Activated naive CD8-positive, alpha-beta T cell (primary cell): ENCODE results near the gene TMEM63B.

Source experiments
- H3K27ac Mint-ChIP-seq: one replicate; pipeline ENCODE4 v1.8.0; 2021; ENCODE audit warnings: mixed read lengths
- H3K27me3 Mint-ChIP-seq: one replicate; pipeline ENCODE4 v1.8.0; 2021; ENCODE audit warnings: mixed read lengths
- H3K36me3 Mint-ChIP-seq: one replicate; pipeline ENCODE4 v1.8.0; 2021; ENCODE audit warnings: mixed read lengths
- H3K4me1 Mint-ChIP-seq: one replicate; pipeline ENCODE4 v1.8.0; 2021; ENCODE audit warnings: low read depth, mixed read lengths
- H3K4me3 Mint-ChIP-seq: one replicate; pipeline ENCODE4 v1.8.0; 2021; ENCODE audit warnings: mild to moderate bottlenecking, mixed read lengths
- H3K9me3 Mint-ChIP-seq: one replicate; pipeline ENCODE4 v1.8.0; 2021; ENCODE audit warnings: low read depth, mixed read lengths

TMEM63B gene

GRCh38 chr6:44127186-44128019, at the start of gene TMEM63B, which contains the start of gene MRPL14:
TMEM63B (plus strand) TSS chr6:44127554; CDS start chr6:44134585, 7,031 bp downstream.
MRPL14 (minus strand) TSS chr6:44127452; CDS start chr6:44116611, 10,841 bp downstream.
- H3K4me1 Mint-ChIP-seq: peaks cover 51% of the 10 kb centered on the region
- H3K27ac Mint-ChIP-seq: peak within 1 kb of the TSS; percentile 94
- peaks cover 6% of the 10 kb centered on the region for H3K36me3 Mint-ChIP-seq
- H3K27me3 Mint-ChIP-seq: no peaks in the 10 kb centered on the region
- H3K9me3 Mint-ChIP-seq: no peaks in the 10 kb centered on the region
- peak within 1 kb of the TSS; percentile 88 for H3K4me3 Mint-ChIP-seq

- H3K27me3 Mint-ChIP-seq: peaks cover 7% of the 10 kb centered on the region
- H3K27ac Mint-ChIP-seq: no peak overlapping the region
- no peaks in the 10 kb centered on the region for H3K9me3 Mint-ChIP-seq
- H3K4me3 Mint-ChIP-seq: no peak overlapping the region
- H3K36me3 Mint-ChIP-seq: no peaks in the 10 kb centered on the region
- peaks cover 12% of the 10 kb centered on the region for H3K4me1 Mint-ChIP-seq
Measured at GRCh38 chr6:44078219-44078826, 49.0 kb upstream of the TMEM63B start.

GRCh38 chr6:44078827-44079671, 48.3 kb upstream of the TMEM63B start:
- H3K27me3 Mint-ChIP-seq: peaks cover 7% of the 10 kb centered on the region
- H3K36me3 Mint-ChIP-seq: no peaks in the 10 kb centered on the region
- no peak overlapping the region for H3K4me3 Mint-ChIP-seq
- H3K4me1 Mint-ChIP-seq: peaks cover 7% of the 10 kb centered on the region
- H3K9me3 Mint-ChIP-seq: no peaks in the 10 kb centered on the region
- no peak overlapping the region for H3K27ac Mint-ChIP-seq

GRCh38 chr6:44079672-44080071, 47.7 kb upstream of the TMEM63B start:
- H3K4me1 Mint-ChIP-seq: peaks cover under 1% of the 10 kb centered on the region
- no peaks in the 10 kb centered on the region for H3K9me3 Mint-ChIP-seq
- peaks cover 7% of the 10 kb centered on the region for H3K27me3 Mint-ChIP-seq
- H3K27ac Mint-ChIP-seq: no peak overlapping the region
- no peak overlapping the region for H3K4me3 Mint-ChIP-seq
- no peaks in the 10 kb centered on the region for H3K36me3 Mint-ChIP-seq

- H3K4me1 Mint-ChIP-seq: no peaks in the 10 kb centered on the region
- no peaks in the 10 kb centered on the region for H3K9me3 Mint-ChIP-seq
- H3K27me3 Mint-ChIP-seq: peaks cover 7% of the 10 kb centered on the region
- H3K4me3 Mint-ChIP-seq: no peak overlapping the region
- H3K27ac Mint-ChIP-seq: no peak overlapping the region
- H3K36me3 Mint-ChIP-seq: no peaks in the 10 kb centered on the region
Measured at GRCh38 chr6:44080561-44081521, 46.5 kb upstream of the TMEM63B start.

GRCh38 chr6:44081753-44082152, 45.6 kb upstream of the TMEM63B start:
- Mint-ChIP-seq H3K27ac (no peak overlapping the region), H3K36me3 (no peaks in the 10 kb centered on the region), H3K27me3 (peaks cover 7% of the 10 kb centered on the region), H3K4me1 (no peaks in the 10 kb centered on the region), H3K9me3 (no peaks in the 10 kb centered on the region), H3K4me3 (no peak overlapping the region)

- Mint-ChIP-seq H3K27ac (no peak overlapping the region), H3K4me1 (no peaks in the 10 kb centered on the region)
Measured at GRCh38 chr6:44082872-44083321, 44.5 kb upstream of the TMEM63B start.

GRCh38 chr6:44084231-44085014, 42.9 kb upstream of the TMEM63B start:
- Mint-ChIP-seq H3K36me3 (no peaks in the 10 kb centered on the region), H3K9me3 (no peaks in the 10 kb centered on the region), H3K27me3 (no peaks in the 10 kb centered on the region), H3K4me3 (no peak overlapping the region), H3K27ac (no peak overlapping the region), H3K4me1 (no peaks in the 10 kb centered on the region)

More at GRCh38 chr6:44082872-44083321, 44.5 kb upstream of the TMEM63B start:
- Mint-ChIP-seq H3K27me3 (peaks cover 5% of the 10 kb centered on the region), H3K36me3 (no peaks in the 10 kb centered on the region), H3K4me3 (no peak overlapping the region), H3K9me3 (no peaks in the 10 kb centered on the region)

- H3K27ac Mint-ChIP-seq: no peak overlapping the region
- no peaks in the 10 kb centered on the region for H3K4me1 Mint-ChIP-seq
- no peaks in the 10 kb centered on the region for H3K27me3 Mint-ChIP-seq
- H3K36me3 Mint-ChIP-seq: no peaks in the 10 kb centered on the region
- no peak overlapping the region for H3K4me3 Mint-ChIP-seq
- no peaks in the 10 kb centered on the region for H3K9me3 Mint-ChIP-seq
Measured at GRCh38 chr6:44085219-44085618, 42.1 kb upstream of the TMEM63B start.

GRCh38 chr6:44086931-44087574, 40.3 kb upstream of the TMEM63B start:
- Mint-ChIP-seq H3K27me3 (no peaks in the 10 kb centered on the region), H3K36me3 (no peaks in the 10 kb centered on the region), H3K27ac (no peak overlapping the region), H3K9me3 (no peaks in the 10 kb centered on the region), H3K4me3 (no peak overlapping the region), H3K4me1 (no peaks in the 10 kb centered on the region)

- H3K4me1 Mint-ChIP-seq: no peaks in the 10 kb centered on the region
- H3K27ac Mint-ChIP-seq: no peak overlapping the region
- no peaks in the 10 kb centered on the region for H3K27me3 Mint-ChIP-seq
- no peak overlapping the region for H3K4me3 Mint-ChIP-seq
- no peaks in the 10 kb centered on the region for H3K36me3 Mint-ChIP-seq
- no peaks in the 10 kb centered on the region for H3K9me3 Mint-ChIP-seq
Measured at GRCh38 chr6:44087623-44088022, 39.7 kb upstream of the TMEM63B start.

- Mint-ChIP-seq H3K4me1 (no peaks in the 10 kb centered on the region), H3K27me3 (no peaks in the 10 kb centered on the region), H3K36me3 (no peaks in the 10 kb centered on the region), H3K4me3 (no peak overlapping the region), H3K9me3 (no peaks in the 10 kb centered on the region), H3K27ac (no peak overlapping the region)
Measured at GRCh38 chr6:44088827-44089590, 38.3 kb upstream of the TMEM63B start.
